PFSK-1 (cell line): ENCODE results near the gene SLC38A3.

Source experiments
- FOXP2 ChIP-seq: optimal IDR thresholded peaks from 2 replicates; pipeline ENCODE3; 2011; ENCODE audit warnings: borderline replicate concordance, control low read depth, inconsistent platforms; ENCODE audit not compliant: insufficient read depth; ENCODE audit errors: extremely low read length, extremely low read depth
- POLR2AphosphoS5 ChIP-seq: IDR thresholded peaks from 2 replicates; pipeline ENCODE4 v1.6.1; 2012; ENCODE audit warnings: low read depth, mild to moderate bottlenecking, control low read depth, low read length, moderate library complexity

- TF ChIP-seq POLR2AphosphoS5 = no peak
- no peak for TF ChIP-seq FOXP2
Measured at GRCh38 chr3:50165910-50166538, 39.0 kb upstream of the SLC38A3 start.
